Endothelial cell of umbilical vein (primary cell): ENCODE results near the gene GATAD1. TPM values are rescaled to one million over a fixed set of nuclear protein-coding genes. Genes with fewer than 3 reads are reported as not detected.

Source experiments
- BruUV-seq: library from RNA; stranded (reverse); fragments of 400-500 nt; replicated peaks from 2 replicates; lab custom pipeline; 2021; lab: Mats Ljungman, UMichigan
- CTCF ChIA-PET: fragments of 300-600, 350-600 bp; sonication (Branson Sonifier 250); formaldehyde crosslinking; loops from one replicate; lab custom pipeline; 2021; ENCODE audit warnings: antibody characterized with exemption, inconsistent platforms; lab: Charles Lee
- POLR2A ChIA-PET: fragments of 300-600, 350-600 bp; sonication (Branson Sonifier 250); formaldehyde crosslinking; loops from one replicate; lab custom pipeline; 2021; ENCODE audit warnings: antibody characterized with exemption, inconsistent platforms; lab: Charles Lee
- DNase-seq: peaks from one replicate; pipeline ENCODE4 v3.0.0-alpha.2; 2011; ENCODE audit warnings: low read depth, low spot score
- FAIRE-seq: peaks from 2 replicates; lab custom pipeline; 2011; peaks lifted over from hg19 to GRCh38; lab: Jason Lieb, UNC
- H2AFZ ChIP-seq: 2 replicates; pipeline ENCODE4 v1.6.0; 2012; ENCODE audit warnings: low read depth, low read length, control low read depth, inconsistent platforms
- H3K27ac ChIP-seq: 2 replicates; pipeline ENCODE4 v1.5.1; 2011; ENCODE audit warnings: low read depth, mild to moderate bottlenecking, control low read depth, low read length, moderate library complexity; ENCODE audit not compliant: insufficient read depth
- H3K27me3 ChIP-seq, 2 experiments: 2 replicates each; pipeline versions ENCODE4 v1.6.0 to v1.6.1; 2011; ENCODE audit warnings: low read length in 2 of 2, mixed read lengths in 1 of 2; ENCODE audit not compliant: control insufficient read depth in 2 of 2, insufficient read depth in 2 of 2
- H3K36me3 ChIP-seq, 2 experiments: 2 replicates in 1 of 2; 3 replicates in 1 of 2; pipeline ENCODE4 v1.5.1; 2011; ENCODE audit warnings: low read length in 2 of 2, mild to moderate bottlenecking in 1 of 2, moderate library complexity in 1 of 2; ENCODE audit not compliant: control insufficient read depth in 2 of 2, insufficient read depth in 2 of 2; ENCODE audit errors: extremely low read depth in 1 of 2
- H3K4me1 ChIP-seq: 3 replicates; pipeline ENCODE4 v1.5.1; 2011; ENCODE audit warnings: mild to moderate bottlenecking, low read length; ENCODE audit not compliant: control insufficient read depth, insufficient read depth; ENCODE audit errors: extremely low read depth
- H3K4me2 ChIP-seq: 2 replicates; pipeline ENCODE4 v1.6.1; 2011; ENCODE audit warnings: low read length, control low read depth, mixed read lengths; ENCODE audit not compliant: insufficient read depth
- H3K4me3 ChIP-seq, 3 experiments: fragments of 200-600 bp in 1 of 3; sonication (generic), shearing (Covaris generic) in 1 of 3; replicated peaks in 1 of 3; 2 replicates each; pipeline ENCODE4 v1.5.1; 2011 to 2016; ENCODE audit warnings: control low read depth in 3 of 3, low read length in 3 of 3, mild to moderate bottlenecking in 2 of 3, inconsistent platforms in 1 of 3, low read depth in 1 of 3, moderate library complexity in 1 of 3; ENCODE audit not compliant: insufficient read depth in 1 of 3
- H3K79me2 ChIP-seq: 2 replicates; pipeline ENCODE4 v1.6.0; 2012; ENCODE audit warnings: low read length, inconsistent platforms; ENCODE audit not compliant: control insufficient read depth, insufficient read depth
- H3K9ac ChIP-seq: replicated peaks from 2 replicates; pipeline ENCODE3; 2011; ENCODE audit warnings: low read length, control low read depth; ENCODE audit not compliant: insufficient read depth; ENCODE audit errors: extremely low read depth
- H3K9me1 ChIP-seq: replicated peaks from 3 replicates; pipeline ENCODE4 v1.6.0; 2011; ENCODE audit warnings: mild to moderate bottlenecking, low read length; ENCODE audit not compliant: control insufficient read depth, insufficient read depth; ENCODE audit errors: extremely low read depth
- H3K9me3 ChIP-seq: replicated peaks from 2 replicates; pipeline ENCODE4 v1.5.1; 2012; ENCODE audit warnings: low read length, inconsistent platforms; ENCODE audit not compliant: control insufficient read depth, insufficient read depth
- H4K20me1 ChIP-seq: replicated peaks from 2 replicates; pipeline ENCODE3; 2011; ENCODE audit warnings: mild to moderate bottlenecking, low read length; ENCODE audit not compliant: control insufficient read depth, insufficient read depth; ENCODE audit errors: extremely low read depth
- EZH2 ChIP-seq: IDR thresholded peaks from 2 replicates; pipeline ENCODE4 v1.6.1; 2012; ENCODE audit warnings: borderline replicate concordance, low read depth, mild to moderate bottlenecking, moderate library complexity, low read length, inconsistent platforms; ENCODE audit not compliant: severe bottlenecking
- FOS ChIP-seq: IDR thresholded peaks from 2 replicates; pipeline ENCODE4 v1.6.1; 2011; ENCODE audit warnings: mild to moderate bottlenecking, low read length, moderate library complexity, borderline replicate concordance; ENCODE audit not compliant: insufficient read depth
- GATA2 ChIP-seq: IDR thresholded peaks from 2 replicates; pipeline ENCODE4 v1.7.0; 2011; ENCODE audit warnings: low read depth, mild to moderate bottlenecking, moderate library complexity, mixed read lengths, low read length; ENCODE audit not compliant: insufficient read length, insufficient read depth
- JUN ChIP-seq: IDR thresholded peaks from 2 replicates; pipeline ENCODE4 v1.6.1; 2011; ENCODE audit warnings: borderline replicate concordance, low read depth; ENCODE audit not compliant: insufficient read length, insufficient read depth
- MAX ChIP-seq: IDR thresholded peaks from 2 replicates; pipeline ENCODE4 v1.6.1; 2011; ENCODE audit not compliant: insufficient read depth, insufficient read length
- MYC ChIP-seq: IDR thresholded peaks from one replicate; pipeline ENCODE4 v1.6.1; 2011; ENCODE audit warnings: mild to moderate bottlenecking, low read depth, low read length
- POLR2A ChIP-seq: IDR thresholded peaks from 2 replicates; pipeline ENCODE4 v1.6.1; 2012; ENCODE audit warnings: low read depth, mild to moderate bottlenecking, control low read depth, low read length
- POLR2AphosphoS5 ChIP-seq: IDR thresholded peaks from 2 replicates; pipeline ENCODE4 v1.6.1; 2012; ENCODE audit warnings: low read depth, mild to moderate bottlenecking, control low read depth, low read length, moderate library complexity; ENCODE audit not compliant: insufficient read depth
- dilution Hi-C: fragments of 300-500 bp; cut with MboI; formaldehyde crosslinking; loops from one replicate; pipeline ENCODE4 v1.15.0; 2019; ENCODE audit warnings: low sequenced_read_pairs; ENCODE audit not compliant: extremely low pct_ligation_motif_present
- intact Hi-C: fragments of 100-400 bp; cut with micrococcal nuclease; formaldehyde crosslinking; loops from one replicate; pipeline ENCODE4 v1.10.0; 2022
- polyA plus RNA-seq, 4 experiments: library from polyadenylated mRNA; depleted of rRNA in 3 of 4; stranded (reverse) in 3 of 4; unstranded in 1 of 4; fragments of >200 nt; gene quantifications; 2 replicates each; pipeline versions ENCODE4 v1.2.1 to v1.2.3, GENCODE V29; 2011 to 2012; ENCODE audit warnings: missing spikeins in 1 of 4
- total RNA-seq: library from RNA; stranded (reverse); gene quantifications from 2 replicates; pipeline ENCODE4 v1.2.3, GENCODE V29; 2021
- TF ChIP-seq, protein P1 (sequence below), 2 donors: IDR thresholded peaks; 1 replicate in 1 of 2; 2 replicates in 1 of 2; pipeline ENCODE4 v1.5.1; 2011; ENCODE audit warnings: low read length in 2 of 2, mild to moderate bottlenecking in 2 of 2, moderate library complexity in 2 of 2, control low read depth in 1 of 2, inconsistent platforms in 1 of 2, low read depth in 1 of 2; ENCODE audit not compliant: insufficient read depth in 1 of 2; ENCODE audit errors: extremely low read depth in 1 of 2

GATAD1 gene
- total and polyA plus RNA-seq, 2 donors (not counting 3 experiments of a cell fraction or from before 2014, with no cell fraction given): 13.7 to 28.9 TPM

DNA sequence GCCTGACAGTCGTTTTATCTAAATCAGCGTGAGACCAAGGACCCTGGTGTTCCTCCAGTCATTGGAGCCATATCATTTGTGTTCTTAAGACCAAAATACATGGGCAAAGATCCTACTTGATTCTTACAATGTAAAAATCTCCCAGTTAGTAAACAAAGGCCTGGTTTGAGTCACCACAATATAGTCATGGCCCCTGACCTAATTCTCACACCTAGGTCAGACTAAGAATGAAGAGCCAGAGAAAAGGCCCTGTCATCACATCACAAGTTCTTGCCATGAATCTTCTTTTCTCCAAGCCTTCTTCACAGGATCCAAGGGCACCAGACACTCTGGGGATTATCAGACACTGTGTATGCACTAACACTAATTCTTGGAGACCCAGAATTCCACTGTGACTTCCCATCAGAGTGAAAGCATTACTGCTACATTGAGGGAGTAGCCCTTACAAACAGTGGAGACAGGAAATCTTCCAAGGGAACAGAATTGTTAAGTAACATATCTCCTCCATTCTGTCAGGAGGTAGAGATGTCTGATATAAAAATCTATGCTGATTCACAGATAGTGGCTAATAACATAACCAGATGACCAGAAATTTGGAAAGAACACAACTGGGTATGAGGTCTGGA is 38.1 kb downstream of the GATAD1 start:
- Histone ChIP-seq H4K20me1 (no peaks in the 10 kb centered on the region), H3K4me1 (no peaks in the 10 kb centered on the region), H3K27ac (no peak overlapping the region), H3K27me3 (no peaks in the 10 kb centered on the region), H3K4me3 (no peak overlapping the region), H3K9me1 (no peaks in the 10 kb centered on the region), H3K36me3 (peaks cover 4 to 7% of the 10 kb centered on the region in 2 experiments), H3K79me2 (no peaks in the 10 kb centered on the region), H3K9ac (no peak overlapping the region), H3K9me3 (no peaks in the 10 kb centered on the region), H2AFZ (no peak overlapping the region), H3K4me2 (no peak overlapping the region)
- ChIA-PET CTCF (no interaction called here), POLR2A (no interaction called here)
- no peak for FAIRE-seq
- dilution Hi-C loops: no loop called here
- intact Hi-C loops: no loop called here
- DNase-seq: no peak
- TF ChIP-seq MAX: no peak
- no peak for TF ChIP-seq EZH2
- TF ChIP-seq POLR2A: no peak
- no peak for TF ChIP-seq POLR2AphosphoS5
- TF ChIP-seq JUN: no peak
- TF ChIP-seq MYC: no peak
- no peak for TF ChIP-seq FOS
- no peak for TF ChIP-seq GATA2
- TF ChIP-seq, protein P1, sequence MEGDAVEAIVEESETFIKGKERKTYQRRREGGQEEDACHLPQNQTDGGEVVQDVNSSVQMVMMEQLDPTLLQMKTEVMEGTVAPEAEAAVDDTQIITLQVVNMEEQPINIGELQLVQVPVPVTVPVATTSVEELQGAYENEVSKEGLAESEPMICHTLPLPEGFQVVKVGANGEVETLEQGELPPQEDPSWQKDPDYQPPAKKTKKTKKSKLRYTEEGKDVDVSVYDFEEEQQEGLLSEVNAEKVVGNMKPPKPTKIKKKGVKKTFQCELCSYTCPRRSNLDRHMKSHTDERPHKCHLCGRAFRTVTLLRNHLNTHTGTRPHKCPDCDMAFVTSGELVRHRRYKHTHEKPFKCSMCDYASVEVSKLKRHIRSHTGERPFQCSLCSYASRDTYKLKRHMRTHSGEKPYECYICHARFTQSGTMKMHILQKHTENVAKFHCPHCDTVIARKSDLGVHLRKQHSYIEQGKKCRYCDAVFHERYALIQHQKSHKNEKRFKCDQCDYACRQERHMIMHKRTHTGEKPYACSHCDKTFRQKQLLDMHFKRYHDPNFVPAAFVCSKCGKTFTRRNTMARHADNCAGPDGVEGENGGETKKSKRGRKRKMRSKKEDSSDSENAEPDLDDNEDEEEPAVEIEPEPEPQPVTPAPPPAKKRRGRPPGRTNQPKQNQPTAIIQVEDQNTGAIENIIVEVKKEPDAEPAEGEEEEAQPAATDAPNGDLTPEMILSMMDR (IDR thresholded peaks at IDR 0.05; ENCODE audit: extremely low read depth in 1 of 2, insufficient read depth in 1 of 2, low read depth in 1 of 2, low read length in 2 of 2): no peak
- no TSS peak for BruUV-seq
